CD4-positive, alpha-beta T cell treated with Interleukin-10 for 1 hour (primary cell): Measurements from ENCODE around the gene STH.

Experiments
- DNase-seq: peaks from one replicate; pipeline ENCODE4 v3.0.0-alpha.2; 2020

STH gene

GRCh38 chr17:46028981-46029565 lies 30.0 kb downstream of the STH start:
- DNase-seq = no peak

GRCh38 chr17:46029627-46030026 lies 30.6 kb downstream of the STH start:
- DNase-seq = no peak

- DNase-seq = no peak
These were observed 31.7 kb downstream of the STH start for GRCh38 chr17:46030752-46031151.

GRCh38 chr17:46031440-46031839 lies 32.4 kb downstream of the STH start:
- no peak for DNase-seq

- no peak for DNase-seq
These were observed 32.9 kb downstream of the STH start for GRCh38 chr17:46031920-46032319.

GRCh38 chr17:46032909-46033308 lies 33.9 kb downstream of the STH start:
- no peak for DNase-seq

GRCh38 chr17:46033392-46033791 lies 34.3 kb downstream of the STH start:
- DNase-seq = no peak

GRCh38 chr17:46035112-46035818 lies 36.2 kb downstream of the STH start:
- DNase-seq = peak; percentile 49

GRCh38 chr17:46036491-46036890 lies 37.4 kb downstream of the STH start:
- no peak for DNase-seq

- DNase-seq = no peak
These were observed 38.7 kb downstream of the STH start for GRCh38 chr17:46037722-46038255.

- DNase-seq = no peak
These were observed 39.4 kb downstream of the STH start for GRCh38 chr17:46038414-46038813.

- DNase-seq = no peak
These were observed 39.9 kb downstream of the STH start for GRCh38 chr17:46038937-46039336.

GRCh38 chr17:46039592-46040186 lies 40.6 kb downstream of the STH start:
- DNase-seq = no peak

- no peak for DNase-seq
These were observed 43.2 kb downstream of the STH start for GRCh38 chr17:46042246-46042645.

- no peak for DNase-seq
These were observed 43.9 kb downstream of the STH start for GRCh38 chr17:46042925-46043324.

GRCh38 chr17:46043606-46044005 lies 44.6 kb downstream of the STH start:
- DNase-seq = no peak

GRCh38 chr17:46044286-46044928 lies 45.4 kb downstream of the STH start:
- peak; percentile 69 for DNase-seq

- DNase-seq = no peak
These were observed 45.9 kb downstream of the STH start for GRCh38 chr17:46044989-46045388.

- no peak for DNase-seq
These were observed 46.6 kb downstream of the STH start for GRCh38 chr17:46045639-46046038.

GRCh38 chr17:46046957-46047356 lies 47.9 kb downstream of the STH start:
- DNase-seq = no peak

GRCh38 chr17:46047398-46047797 lies 48.3 kb downstream of the STH start:
- no peak for DNase-seq

GRCh38 chr17:46047856-46048255 lies 48.8 kb downstream of the STH start:
- no peak for DNase-seq
